GM12873 (cell line): Measurements from ENCODE around the gene HM13.

Experiments
- CTCF ChIP-seq: IDR thresholded peaks from 2 replicates; pipeline ENCODE4 v1.5.1; 2012; ENCODE audit warnings: low read depth, mild to moderate bottlenecking, moderate library complexity, low read length, control low read depth; ENCODE audit not compliant: insufficient read depth; ENCODE audit errors: missing control alignments

Gene HM13

GRCh38 chr20:31560746-31561598, 46.7 kb downstream of the HM13 start:
- no peak for TF ChIP-seq CTCF

GRCh38 chr20:31562241-31562640, 48.0 kb downstream of the HM13 start:
- no peak for TF ChIP-seq CTCF

- no peak for TF ChIP-seq CTCF
Observed at GRCh38 chr20:31564284-31564683, 50.0 kb downstream of the HM13 start.

- no peak for TF ChIP-seq CTCF
Observed at GRCh38 chr20:31565699-31566318, 51.6 kb downstream of the HM13 start.

- no peak for TF ChIP-seq CTCF
Observed at GRCh38 chr20:31566319-31566657, 52.0 kb downstream of the HM13 start.

- TF ChIP-seq CTCF: no peak
Observed at GRCh38 chr20:31566658-31567379, 52.6 kb downstream of the HM13 start.

GRCh38 chr20:31567380-31567720, 53.1 kb downstream of the HM13 start:
- no peak for TF ChIP-seq CTCF
